HEK293T (cell line): ENCODE measurements around the gene UBE2N.

Experiments
- CTCF ChIA-PET: fragments of 350-600 bp; formaldehyde crosslinking; extraction: SDS; loops from one replicate; lab custom pipeline; 2021; ENCODE audit warnings: antibody characterized with exemption, inconsistent platforms; lab: Yijun Ruan, JAX
- POLR2A ChIA-PET: fragments of 350-600 bp; formaldehyde crosslinking; extraction: SDS; loops from one replicate; lab custom pipeline; 2020; ENCODE audit warnings: antibody characterized with exemption, inconsistent platforms; lab: Yijun Ruan, JAX
- DNase-seq: peaks from one replicate; pipeline ENCODE4 v3.0.0; 2012; ENCODE audit warnings: mixed read lengths; ENCODE audit errors: extremely low spot score
- ARNT ChIP-seq: fragments of 450-650 bp; IDR thresholded peaks from 2 replicates; pipeline ENCODE4 v1.6.1; 2017; ENCODE audit warnings: mild to moderate bottlenecking
- BHLHE40 ChIP-seq: fragments of 450-650 bp; IDR thresholded peaks from 2 replicates; pipeline ENCODE4 v1.6.1; 2016; ENCODE audit warnings: mild to moderate bottlenecking, moderate library complexity, borderline replicate concordance
- CTBP1 ChIP-seq: fragments of 450-650 bp; IDR thresholded peaks from 2 replicates; pipeline ENCODE4 v1.6.1; 2016; ENCODE audit warnings: borderline replicate concordance
- ELF4 ChIP-seq: fragments of 450-650 bp; IDR thresholded peaks from 2 replicates; pipeline ENCODE4 v1.6.1; 2017; ENCODE audit warnings: antibody characterized with exemption
- FOXA1 ChIP-seq: fragments of 450-650 bp; IDR thresholded peaks from 2 replicates; pipeline ENCODE4 v1.6.1; 2016; ENCODE audit warnings: mild to moderate bottlenecking
- FOXK2 ChIP-seq: fragments of 450-650 bp; IDR thresholded peaks from 2 replicates; pipeline ENCODE4 v1.6.1; 2016; ENCODE audit warnings: mild to moderate bottlenecking
- FOXM1 ChIP-seq: fragments of 450-650 bp; IDR thresholded peaks from 2 replicates; pipeline ENCODE4 v1.6.1; 2017; ENCODE audit warnings: mild to moderate bottlenecking, borderline replicate concordance
- HDGF ChIP-seq: fragments of 450-650 bp; IDR thresholded peaks from 2 replicates; pipeline ENCODE4 v1.6.1; 2017; ENCODE audit warnings: antibody characterized with exemption, borderline replicate concordance
- L3MBTL2 ChIP-seq: fragments of 450-650 bp; conservative IDR thresholded peaks from 2 replicates; pipeline ENCODE4 v1.6.1; 2016; ENCODE audit warnings: mild to moderate bottlenecking
- LEF1 ChIP-seq: fragments of 450-650 bp; IDR thresholded peaks from 2 replicates; pipeline ENCODE4 v1.6.1; 2017; ENCODE audit warnings: mild to moderate bottlenecking, borderline replicate concordance
- NFRKB ChIP-seq: fragments of 450-650 bp; IDR thresholded peaks from 2 replicates; pipeline ENCODE4 v1.6.1; 2016; ENCODE audit warnings: mild to moderate bottlenecking, moderate library complexity
- PKNOX1 ChIP-seq: fragments of 450-650 bp; IDR thresholded peaks from 2 replicates; pipeline ENCODE4 v1.6.1; 2016
- SP1 ChIP-seq: fragments of 450-650 bp; IDR thresholded peaks from 2 replicates; pipeline ENCODE4 v1.6.1; 2017
- SUZ12 ChIP-seq: fragments of 450-650 bp; IDR thresholded peaks from 2 replicates; pipeline ENCODE4 v1.6.1; 2016; ENCODE audit warnings: mild to moderate bottlenecking
- TARDBP ChIP-seq: fragments of 450-650 bp; IDR thresholded peaks from 2 replicates; pipeline ENCODE4 v1.6.1; 2016
- ZNF384 ChIP-seq: fragments of 450-650 bp; IDR thresholded peaks from 2 replicates; pipeline ENCODE4 v1.6.1; 2016

UBE2N gene

GRCh38 chr12:93361151-93361919, 80.4 kb downstream of the UBE2N start:
- no peak for TF ChIP-seq FOXK2
- no peak for TF ChIP-seq FOXA1
- TF ChIP-seq ARNT = no peak
- TF ChIP-seq ZNF384 = no peak
- no peak for TF ChIP-seq LEF1
- no peak for TF ChIP-seq L3MBTL2
- TF ChIP-seq CTBP1 = no peak
- no peak for TF ChIP-seq NFRKB
- no peak for TF ChIP-seq TARDBP
- no peak for TF ChIP-seq BHLHE40
- TF ChIP-seq SP1 = no peak
- TF ChIP-seq PKNOX1 = no peak
- TF ChIP-seq HDGF = no peak
- ChIA-PET CTCF (no interaction called here), POLR2A (no interaction called here)
- no peak for DNase-seq

GRCh38 chr12:93360688-93361087, 81.1 kb downstream of the UBE2N start:
- no peak for DNase-seq
- CTCF ChIA-PET = no interaction called here
- POLR2A ChIA-PET = no interaction called here
- TF ChIP-seq CTBP1 = no peak
- no peak for TF ChIP-seq LEF1
- no peak for TF ChIP-seq ARNT
- no peak for TF ChIP-seq ZNF384
- TF ChIP-seq ELF4 = no peak
- TF ChIP-seq FOXK2 = no peak
- TF ChIP-seq FOXM1 = no peak
- no peak for TF ChIP-seq HDGF
- TF ChIP-seq PKNOX1 = no peak
- no peak for TF ChIP-seq SP1
- no peak for TF ChIP-seq L3MBTL2
- TF ChIP-seq TARDBP = no peak
- no peak for TF ChIP-seq FOXA1
- no peak for TF ChIP-seq SUZ12

GRCh38 chr12:93358821-93359220, 82.9 kb downstream of the UBE2N start:
- TF ChIP-seq PKNOX1 (no peak), TARDBP (no peak), ARNT (no peak), CTBP1 (no peak), ELF4 (no peak), FOXA1 (no peak), SUZ12 (no peak)
- no peak for DNase-seq
- POLR2A ChIA-PET = no interaction called here
- CTCF ChIA-PET = interaction anchor here (0.7 kb wide), 1 partner anchor 1842 kb away, joined by 3 read pairs; no protein-coding TSS in a partner anchor

- TF ChIP-seq ELF4 (no peak), L3MBTL2 (no peak), HDGF (no peak), SP1 (no peak), FOXK2 (no peak), LEF1 (no peak), ZNF384 (no peak), PKNOX1 (no peak), ARNT (no peak)
- POLR2A ChIA-PET = no interaction called here
- CTCF ChIA-PET = interaction anchor here (0.7 to 1.1 kb wide), 2 partner anchors 8 to 1841 kb away, joined by 3 to 4 read pairs; no protein-coding TSS in a partner anchor
Measured at GRCh38 chr12:93358058-93358457, 83.7 kb downstream of the UBE2N start.

GRCh38 chr12:93356214-93356613, 85.5 kb downstream of the UBE2N start:
- no peak for DNase-seq
- TF ChIP-seq SP1 (no peak), FOXM1 (no peak), CTBP1 (no peak), BHLHE40 (no peak), TARDBP (no peak), HDGF (no peak), L3MBTL2 (no peak), PKNOX1 (no peak), NFRKB (no peak), ELF4 (no peak), FOXK2 (no peak), ZNF384 (no peak), FOXA1 (no peak), ARNT (no peak), SUZ12 (no peak), LEF1 (no peak)
- POLR2A ChIA-PET = no interaction called here
- CTCF ChIA-PET = no interaction called here

More at GRCh38 chr12:93358058-93358457, 83.7 kb downstream of the UBE2N start:
- DNase-seq = no peak
